GOT3 (cell line): ENCODE data around the gene CPSF4.

Experiments used
- DNase-seq: peaks from one replicate; lab custom pipeline; 2025; ENCODE audit warnings: mixed read lengths; lab: John Stamatoyannopoulos, UW

Gene CPSF4

DNA sequence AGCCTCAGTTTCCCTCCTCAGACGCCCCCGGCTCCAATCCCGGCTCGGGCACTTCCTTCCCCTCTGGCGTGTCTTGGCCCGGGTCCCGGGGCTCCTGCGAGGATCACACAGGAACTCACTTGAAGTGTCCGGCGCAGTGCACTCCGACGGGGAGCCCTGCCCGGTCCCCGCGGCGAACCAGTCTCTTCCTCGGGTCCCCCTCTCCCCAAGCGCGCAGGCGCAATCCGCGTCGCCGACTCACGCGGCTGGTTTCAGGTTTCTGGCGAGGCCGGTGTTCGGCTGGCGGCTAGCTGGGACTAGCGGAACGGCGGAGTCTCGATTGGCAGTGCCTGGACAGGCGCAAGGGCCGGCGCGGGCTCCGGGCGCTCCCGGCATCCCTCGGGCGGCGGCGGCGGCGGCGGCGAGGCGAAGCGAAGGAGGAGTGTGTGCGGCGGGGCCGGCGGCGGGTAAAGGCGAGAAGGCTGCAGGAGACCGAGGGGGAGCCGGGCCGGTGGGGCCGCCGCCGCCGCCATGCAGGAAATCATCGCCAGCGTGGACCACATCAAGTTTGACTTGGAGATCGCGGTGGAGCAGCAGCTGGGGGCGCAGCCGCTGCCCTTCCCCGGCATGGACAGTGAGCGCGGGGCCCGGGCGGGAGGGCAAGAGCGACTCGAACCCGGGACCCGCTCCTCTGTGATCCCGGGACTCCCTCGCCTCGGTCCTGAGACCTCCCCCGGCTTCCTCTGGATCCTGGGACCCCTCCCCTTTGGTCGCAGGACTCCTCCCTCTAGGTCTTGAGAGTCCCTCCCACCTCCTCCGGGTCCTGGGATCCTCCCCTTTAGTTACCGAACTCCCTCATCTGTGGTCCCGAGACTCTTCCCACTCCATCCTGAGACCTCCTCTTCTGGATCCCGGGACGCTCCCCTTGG, at the start of gene CPSF4, which contains the start of gene PTCD1:
CPSF4 (plus strand) TSS at position 371 of the 908 bp plus-strand sequence; CDS start at position 511, 140 bp downstream.
PTCD1 (minus strand) TSS at position 226 of the 908 bp plus-strand sequence. CDS start 3,556 bp downstream, outside the sequence.
- DNase-seq: peak; percentile 84

DNA sequence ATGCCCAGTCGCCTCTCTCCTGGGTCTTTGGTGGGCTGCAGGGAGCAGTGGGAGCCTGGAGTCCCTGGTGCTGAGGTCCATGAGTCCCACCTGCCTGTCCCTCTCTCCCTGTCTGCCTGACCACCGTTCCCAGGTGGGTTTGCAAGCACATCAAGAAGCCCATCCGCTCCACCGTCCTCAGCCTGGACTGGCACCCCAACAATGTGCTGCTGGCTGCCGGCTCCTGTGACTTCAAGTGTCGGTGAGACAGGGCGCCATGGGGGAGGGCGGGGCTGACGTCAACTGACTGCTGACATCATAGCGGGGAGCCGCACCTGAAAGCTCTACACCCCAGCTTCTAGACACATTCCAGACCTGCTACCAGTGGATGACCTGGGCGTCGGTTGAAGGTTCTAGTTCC, 49.0 kb upstream of the CPSF4 start:
- DNase-seq: no peak

DNA sequence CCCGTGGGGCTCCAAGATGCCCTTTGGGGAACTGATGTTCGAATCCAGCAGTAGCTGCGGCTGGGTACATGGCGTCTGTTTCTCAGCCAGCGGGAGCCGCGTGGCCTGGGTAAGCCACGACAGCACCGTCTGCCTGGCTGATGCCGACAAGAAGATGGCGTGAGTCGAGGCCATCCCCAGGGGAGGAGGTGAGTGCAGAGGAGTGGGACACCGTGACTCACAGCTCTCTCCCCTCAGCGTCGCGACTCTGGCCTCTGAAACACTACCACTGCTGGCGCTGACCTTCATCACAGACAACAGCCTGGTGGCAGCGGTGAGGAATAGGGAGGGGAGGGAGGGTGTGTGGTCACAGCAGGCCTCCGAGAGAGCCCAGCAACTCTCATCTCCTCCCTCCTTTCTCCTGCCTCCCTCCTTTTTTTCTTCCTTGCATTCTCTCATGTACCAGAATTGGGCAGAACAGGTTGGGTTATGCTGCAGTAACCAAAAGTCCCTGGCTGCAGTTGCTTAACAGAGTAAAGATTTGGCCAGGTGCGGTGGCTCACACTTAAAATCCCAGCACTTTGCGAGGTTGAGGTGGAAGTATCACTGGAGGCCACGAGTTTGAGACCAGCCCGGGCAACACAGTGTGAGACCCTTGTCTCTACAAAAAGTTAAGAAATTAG, 47.7 kb upstream of the CPSF4 start:
- no peak for DNase-seq

DNA sequence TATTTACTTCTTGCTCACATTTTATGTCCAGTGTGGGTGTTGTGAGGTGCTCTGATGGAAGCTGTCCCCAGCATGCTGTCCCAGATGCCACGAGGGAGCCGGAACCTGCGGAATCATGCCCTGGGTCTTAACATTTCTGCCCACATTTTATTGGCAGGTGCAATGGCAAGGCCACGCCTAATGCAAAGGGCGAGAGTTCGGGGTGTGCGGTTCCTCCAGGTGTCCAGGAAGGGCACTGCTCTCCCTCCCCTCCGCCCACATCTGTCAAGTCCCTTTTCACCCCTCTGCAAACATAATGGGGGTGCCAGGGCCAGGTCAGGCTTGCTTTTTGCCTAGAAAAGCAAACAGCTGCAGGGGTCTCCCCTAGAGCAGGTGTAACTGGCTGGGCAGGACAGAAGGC, 46.7 kb upstream of the CPSF4 start:
- no peak for DNase-seq

DNA sequence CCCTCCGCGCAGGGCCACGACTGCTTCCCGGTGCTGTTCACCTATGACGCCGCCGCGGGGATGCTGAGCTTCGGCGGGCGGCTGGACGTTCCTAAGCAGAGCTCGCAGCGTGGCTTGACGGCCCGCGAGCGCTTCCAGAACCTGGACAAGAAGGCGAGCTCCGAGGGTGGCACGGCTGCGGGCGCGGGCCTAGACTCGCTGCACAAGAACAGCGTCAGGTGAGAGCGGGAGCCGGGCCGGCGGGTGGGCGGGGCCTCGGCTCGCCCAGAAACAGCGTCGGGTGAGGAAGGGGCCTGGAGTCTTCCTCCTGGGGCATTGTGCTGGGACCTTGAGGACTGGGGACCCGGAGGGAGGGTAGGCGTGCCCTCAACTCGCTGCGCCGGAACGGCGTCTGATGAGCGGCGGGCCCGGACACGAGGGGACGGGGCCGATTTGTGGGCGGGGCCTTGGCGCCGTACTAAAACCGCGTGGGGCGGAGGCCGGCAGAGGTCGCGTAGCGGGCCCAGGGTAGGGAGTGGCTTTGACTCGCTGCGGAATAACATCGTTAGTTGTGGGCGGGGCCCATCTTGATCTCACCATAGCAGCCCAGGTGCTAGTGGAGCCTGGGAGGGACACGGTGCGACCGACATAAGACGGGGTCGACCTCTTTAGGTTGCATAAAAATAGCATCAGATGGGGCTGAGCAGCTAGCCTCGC, 45.9 kb upstream of the CPSF4 start:
- DNase-seq: no peak

DNA sequence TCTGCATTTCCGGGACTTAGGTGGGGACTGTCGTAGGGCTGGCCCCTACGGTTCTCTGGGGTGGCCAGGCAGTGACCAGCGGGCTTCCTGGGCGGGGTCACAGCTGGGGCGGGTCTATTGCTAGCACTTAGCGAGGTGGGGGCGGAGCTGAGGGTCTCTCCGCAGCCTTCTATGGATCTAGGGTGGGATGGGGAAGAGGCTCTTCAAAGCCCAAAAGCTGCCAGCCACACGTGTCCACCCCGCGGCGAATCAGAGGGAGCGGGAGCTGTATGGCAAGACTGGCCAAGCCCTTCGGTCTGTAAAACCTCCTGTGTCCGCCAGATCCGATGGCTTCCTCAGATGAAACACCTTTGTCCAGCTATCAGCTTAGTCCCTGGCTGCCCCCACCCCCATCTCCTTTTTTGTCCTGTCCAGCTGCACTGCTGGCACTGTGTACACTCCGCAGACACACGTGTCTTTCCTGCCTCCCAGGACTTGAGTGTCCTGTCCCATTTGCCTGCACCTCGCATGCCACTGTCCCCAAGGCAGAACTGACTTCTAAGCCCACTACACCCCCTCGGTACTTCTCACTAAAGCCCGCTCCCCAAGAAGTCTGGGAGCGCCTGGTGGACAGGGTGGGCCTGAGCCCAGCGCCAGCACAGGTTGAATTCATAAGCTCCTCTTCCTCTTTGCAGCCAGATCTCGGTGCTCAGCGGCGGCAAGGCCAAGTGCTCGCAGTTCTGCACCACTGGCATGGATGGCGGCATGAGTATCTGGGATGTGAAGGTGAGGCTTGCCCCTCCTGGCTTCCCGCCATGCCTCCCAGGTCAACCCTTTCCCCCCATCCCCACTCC, 45.2 kb upstream of the CPSF4 start:
- DNase-seq: no peak

DNA sequence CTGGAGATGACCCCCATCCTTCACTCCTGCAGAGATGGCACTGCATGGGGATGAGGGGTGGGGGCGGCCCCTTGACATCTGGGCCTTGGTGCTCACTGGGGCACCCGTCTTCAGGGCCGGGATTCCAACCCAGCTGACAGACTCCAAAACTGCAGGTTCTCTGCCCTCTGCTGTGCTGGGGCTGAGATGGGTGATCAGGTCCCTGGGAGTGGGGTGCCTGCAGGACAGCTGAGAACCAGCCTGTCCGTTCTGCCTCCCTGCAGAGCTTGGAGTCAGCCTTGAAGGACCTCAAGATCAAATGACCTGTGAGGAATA, 44.6 kb upstream of the CPSF4 start:
- DNase-seq: no peak

DNA sequence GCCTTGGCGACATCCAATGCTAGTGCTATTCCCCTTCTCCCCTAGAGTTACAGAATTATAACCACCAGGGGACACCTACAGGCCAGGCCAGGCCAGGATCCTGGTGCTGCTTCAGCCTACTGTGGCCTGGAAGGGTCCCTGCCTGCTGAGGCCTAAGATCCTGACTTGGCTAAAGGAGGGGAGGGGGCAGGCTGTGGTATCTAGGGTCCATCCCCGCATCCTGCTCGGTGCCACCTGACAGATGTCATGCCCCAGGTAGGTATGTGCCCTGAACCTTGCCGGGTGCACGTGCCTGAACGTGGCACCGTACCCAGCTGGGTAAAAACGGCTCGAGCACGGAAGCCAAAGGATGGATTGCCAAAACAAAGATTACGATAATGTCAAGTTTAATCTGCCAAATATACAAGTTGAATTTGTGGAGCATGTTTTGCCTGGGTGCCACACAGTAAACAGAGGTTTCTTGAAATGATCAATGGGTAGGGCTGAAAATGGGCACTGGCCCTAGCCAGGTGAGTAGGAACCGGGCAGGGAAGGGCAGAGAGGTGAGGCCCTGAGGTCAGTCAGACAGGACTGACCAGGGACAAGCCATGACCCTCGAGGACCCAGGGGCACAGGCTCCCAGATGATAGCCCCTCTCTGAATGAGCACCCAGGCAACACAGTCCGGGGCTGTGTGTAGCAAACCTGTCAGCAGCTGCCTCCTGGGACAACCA, 43.0 kb upstream of the CPSF4 start:
- no peak for DNase-seq

DNA sequence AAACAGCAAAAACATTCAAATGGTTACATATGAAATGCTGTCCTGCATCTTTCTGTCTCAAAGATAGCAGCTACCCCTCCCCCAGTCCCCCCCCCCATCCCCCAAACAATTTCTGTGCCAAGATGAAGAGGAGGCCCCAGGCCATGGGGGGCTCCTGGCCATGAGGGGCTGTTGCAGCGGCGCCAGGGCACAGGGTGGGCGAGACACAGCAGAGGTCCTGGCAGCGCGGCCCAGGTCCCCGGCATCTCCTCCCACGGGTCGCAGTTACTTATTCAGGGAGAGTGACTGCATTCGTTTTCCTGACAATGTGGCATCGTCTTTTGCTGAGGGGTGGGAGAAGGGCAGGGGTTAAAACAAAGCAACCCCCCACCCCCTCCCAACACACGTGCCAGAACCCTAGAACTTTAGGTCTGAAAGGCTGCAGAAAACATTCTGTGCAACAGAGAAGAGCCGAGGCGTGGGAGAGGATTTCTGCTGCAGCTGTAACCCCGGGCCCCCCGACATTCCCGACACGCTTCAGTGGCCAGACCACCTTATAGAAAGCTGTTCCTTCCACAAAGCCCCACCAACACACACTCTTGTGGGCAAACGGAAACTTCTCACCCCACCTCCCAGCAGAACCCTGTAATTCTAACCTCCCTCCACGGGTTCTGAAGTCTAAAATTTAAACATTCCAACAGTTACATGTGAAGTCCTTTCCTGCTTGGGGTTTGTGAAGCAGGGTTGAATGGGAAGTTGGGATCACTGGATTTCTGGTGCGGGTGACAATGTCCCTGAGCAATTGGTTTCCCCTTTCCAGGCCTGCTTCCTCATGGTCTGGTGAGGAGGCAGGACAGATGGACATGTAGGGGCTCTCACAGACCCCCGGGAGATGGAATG, 42.1 kb upstream of the CPSF4 start:
- no peak for DNase-seq

DNA sequence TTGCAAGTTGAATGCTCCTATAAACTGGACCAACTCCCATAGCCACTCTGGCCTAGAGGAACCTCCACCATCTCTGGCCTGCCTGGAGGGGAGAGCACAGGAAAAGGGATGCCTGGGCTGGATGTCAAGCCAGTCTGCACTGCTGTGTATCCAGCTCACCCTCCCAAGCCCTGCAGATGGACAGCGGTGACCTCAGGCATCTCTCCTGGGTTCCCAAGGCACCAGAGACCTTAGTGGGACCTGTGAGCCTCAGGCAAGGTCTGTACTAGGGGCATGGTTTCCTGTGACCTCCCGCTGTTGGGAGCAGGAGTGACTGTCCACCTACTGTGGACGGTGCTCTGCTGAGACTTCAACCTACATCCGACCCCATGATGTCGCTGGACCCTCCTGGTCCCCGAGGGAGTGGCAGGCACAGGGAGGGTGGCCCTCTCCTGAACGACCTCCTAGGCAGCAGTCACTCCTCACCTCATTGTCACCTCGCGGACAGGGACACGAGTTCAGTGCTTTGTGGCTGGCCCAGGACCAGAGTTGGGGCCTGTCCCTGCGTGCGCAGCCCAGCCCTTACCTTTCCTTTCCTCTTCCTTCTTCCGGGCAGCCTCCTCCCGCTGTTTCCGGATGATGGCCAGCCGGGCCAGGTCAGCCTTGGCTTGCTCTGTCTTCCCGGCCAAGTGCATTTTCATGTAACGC, 41.3 kb upstream of the CPSF4 start:
- no peak for DNase-seq

DNA sequence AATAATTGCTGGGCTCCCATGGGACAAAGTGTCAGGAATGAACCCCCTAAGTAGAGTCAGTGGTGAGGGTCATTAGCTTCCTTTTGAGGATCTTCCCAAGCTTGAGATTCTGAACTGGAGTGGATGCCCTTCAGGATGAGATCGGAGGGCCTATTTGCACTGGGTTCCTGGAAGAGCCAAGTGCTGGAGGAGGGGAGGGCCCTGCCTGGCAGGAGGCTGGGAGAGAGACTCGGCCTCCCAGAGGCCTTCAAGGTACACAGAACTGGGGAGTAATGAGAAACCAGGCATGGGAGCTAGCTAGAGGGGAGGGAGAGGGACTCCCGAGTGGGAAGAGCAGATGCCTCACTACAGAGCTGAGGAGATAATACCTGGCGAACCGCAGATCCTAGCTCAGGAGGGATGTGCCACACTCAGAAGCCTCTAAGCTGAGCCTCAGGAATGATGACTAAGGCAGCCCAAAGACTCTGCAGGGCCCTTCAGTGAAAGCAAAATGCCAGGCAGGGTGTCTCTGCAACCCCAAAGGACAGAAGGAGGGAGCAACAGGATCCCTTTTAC, 39.8 kb upstream of the CPSF4 start:
- DNase-seq: no peak

DNA sequence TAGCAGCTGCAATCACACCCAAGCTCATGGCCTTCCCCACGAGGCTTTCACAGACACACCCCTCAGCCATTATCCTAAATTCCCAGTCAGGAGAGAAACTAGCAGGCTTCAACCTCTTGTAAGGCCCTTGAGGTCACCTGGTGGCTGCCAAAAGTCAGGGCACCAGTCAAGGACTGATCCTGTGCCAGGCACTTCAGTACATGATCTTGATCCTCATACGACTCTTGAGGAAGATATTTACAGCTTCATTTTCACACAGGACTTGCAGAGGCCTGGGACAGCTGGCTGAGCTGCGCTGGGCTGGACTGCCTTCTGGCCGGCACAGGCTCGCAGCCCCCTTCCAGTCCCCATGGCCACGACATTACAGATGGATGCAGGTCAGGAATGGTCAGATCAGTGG, 39.1 kb upstream of the CPSF4 start:
- DNase-seq: no peak

DNA sequence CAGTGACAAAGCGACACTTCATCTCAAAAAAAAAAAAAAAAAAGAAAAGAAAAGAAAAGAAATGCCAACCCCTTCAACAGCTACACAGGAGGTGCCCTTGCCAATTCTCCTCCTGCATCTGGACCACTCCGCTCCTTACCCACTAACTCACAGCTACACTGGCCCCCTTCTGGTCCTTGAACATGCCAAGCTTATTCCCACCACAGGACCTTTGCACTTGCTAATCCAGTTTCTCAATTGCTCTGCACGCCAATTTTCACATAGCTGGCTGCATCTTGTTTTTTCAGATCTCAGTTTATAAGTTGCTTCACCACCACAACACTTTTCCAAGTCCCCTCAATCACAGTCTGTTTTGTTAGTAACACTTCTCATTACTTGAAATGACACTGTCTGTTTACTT, 35.9 kb upstream of the CPSF4 start:
- DNase-seq: no peak

DNA sequence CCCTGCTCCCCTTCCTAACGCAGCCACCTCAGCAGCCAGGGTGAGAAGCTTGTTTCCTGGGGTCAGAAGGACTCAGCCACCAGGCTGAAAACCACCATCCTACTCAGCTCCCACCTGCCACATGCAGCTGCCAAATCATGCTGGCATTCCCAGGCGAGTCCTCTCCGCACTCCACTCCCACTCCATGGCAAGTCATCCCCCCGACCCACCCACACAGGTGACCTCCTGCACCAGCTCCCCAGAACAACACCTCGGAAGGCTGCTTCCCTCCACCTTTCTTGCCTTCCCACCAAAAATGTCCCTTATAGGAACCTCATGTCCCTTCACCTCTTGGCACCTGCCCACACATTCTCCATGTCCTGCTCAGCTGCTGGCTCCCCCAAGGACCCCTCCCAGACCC, 35.0 kb upstream of the CPSF4 start:
- DNase-seq: no peak

DNA sequence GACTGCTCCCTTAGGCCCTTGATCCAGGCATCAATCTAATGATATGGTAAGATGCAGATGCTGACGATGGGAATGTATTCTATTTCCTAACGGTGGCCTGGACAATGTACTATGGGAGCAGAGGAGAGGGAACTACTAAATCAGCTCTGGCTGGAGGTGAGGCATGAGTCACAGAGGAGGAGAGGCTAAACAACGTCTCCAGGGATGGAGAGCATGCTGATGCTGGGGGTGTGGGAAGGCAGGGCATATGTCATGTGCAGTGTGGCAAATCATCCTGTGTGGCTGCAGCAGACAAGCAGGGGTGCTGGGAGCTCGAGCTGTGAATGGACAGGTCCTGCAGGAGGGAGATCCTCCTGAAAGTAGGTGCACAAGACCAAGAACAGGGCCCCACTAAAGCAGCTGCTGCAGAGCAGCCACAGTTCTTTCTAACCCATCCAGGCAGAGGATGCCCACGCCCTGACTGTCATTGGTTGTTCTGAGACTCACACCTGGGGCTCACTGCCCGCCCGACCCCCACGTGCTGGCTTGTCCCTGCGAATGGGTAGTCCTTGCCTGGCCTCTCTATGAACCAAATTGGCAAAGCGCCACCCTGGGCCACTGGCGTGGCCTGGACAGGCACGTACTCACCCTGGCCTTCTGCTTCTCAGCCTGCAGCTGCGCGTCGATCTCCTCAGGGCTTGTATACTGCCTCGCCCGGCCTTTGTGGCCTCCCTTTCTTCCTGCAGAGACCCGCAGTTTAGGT, 34.3 kb upstream of the CPSF4 start:
- no peak for DNase-seq

DNA sequence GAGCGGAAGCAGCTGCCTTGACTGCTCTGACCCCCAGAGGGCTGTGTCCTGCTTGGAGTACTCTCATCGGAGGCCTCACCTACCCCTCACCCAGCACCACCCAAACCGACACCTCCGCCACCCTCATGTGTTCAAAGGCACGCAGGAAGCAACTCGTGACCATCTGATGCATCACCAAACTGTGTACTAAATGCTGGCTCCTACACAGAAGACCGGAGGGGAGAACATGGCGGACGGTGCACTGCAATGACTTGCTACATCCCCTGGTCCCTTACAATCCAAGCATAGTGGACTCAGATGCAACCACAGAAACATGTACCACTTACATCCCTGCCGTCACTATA, 33.8 kb upstream of the CPSF4 start:
- DNase-seq: no peak

DNA sequence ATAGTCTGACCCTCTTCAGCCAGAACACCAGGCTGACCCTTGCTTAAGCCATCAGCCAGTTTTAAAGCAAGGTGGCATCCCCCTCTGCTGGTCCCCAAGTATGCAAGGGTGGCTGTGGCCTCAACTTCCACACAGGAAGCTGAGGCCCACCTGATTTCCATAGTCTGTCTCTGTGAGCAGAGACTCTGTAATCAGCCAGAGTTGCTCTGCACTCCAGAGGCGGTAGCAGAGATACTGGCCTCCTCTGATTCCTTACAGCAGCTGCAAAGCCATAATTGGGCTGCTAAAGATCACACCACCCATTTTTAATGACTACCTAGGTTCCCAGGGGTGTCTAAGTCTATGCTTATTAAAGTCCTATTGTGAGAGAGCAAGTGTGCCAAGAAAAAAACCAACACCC, 32.2 kb upstream of the CPSF4 start:
- DNase-seq: no peak

DNA sequence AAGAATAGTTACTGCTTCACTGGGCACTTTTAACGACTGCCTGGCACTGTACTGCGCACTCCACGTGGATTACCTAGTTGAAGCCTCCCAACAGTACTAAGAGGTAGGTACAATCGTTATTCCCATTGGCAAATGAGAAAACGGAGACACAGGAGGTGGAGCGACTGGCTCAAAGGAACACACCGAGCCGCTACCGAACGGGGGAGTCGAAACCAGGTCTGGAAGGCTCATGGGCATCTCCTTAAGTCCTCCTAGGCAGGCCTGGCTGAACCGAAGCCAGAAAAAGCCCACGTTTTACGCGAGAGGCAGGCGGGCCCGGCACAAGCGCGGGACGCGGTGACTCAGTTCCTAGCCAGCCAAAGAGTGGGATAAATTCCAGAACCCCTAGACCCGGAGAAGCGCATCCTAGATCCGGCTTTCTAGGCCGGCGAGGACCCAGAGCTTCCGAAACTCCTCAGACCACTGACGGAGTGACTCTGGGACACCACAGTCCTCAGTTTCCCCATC, 30.8 kb upstream of the CPSF4 start:
- DNase-seq: peak; percentile 45
